Neural cell (in vitro differentiated cells): ENCODE results near the gene SRI.

ENCODE experiments used
- CTCF ChIP-seq: fragments of 450-650 bp; IDR thresholded peaks from 2 replicates; pipeline ENCODE4 v1.5.1; 2014; ENCODE audit warnings: antibody characterized with exemption, mild to moderate bottlenecking, moderate library complexity; ENCODE audit not compliant: poor library complexity, severe bottlenecking
- EZH2 ChIP-seq: fragments of 200-600, 300-800 bp; shearing (Covaris generic), sonication (generic); IDR thresholded peaks from 2 replicates; pipeline ENCODE4 v1.6.1; 2014; ENCODE audit warnings: antibody characterized with exemption, low read length, borderline replicate concordance, mild to moderate bottlenecking; ENCODE audit not compliant: insufficient read depth, poor library complexity, severe bottlenecking
- TF ChIP-seq, protein P1 (sequence below): IDR thresholded peaks from 2 replicates; pipeline ENCODE4 v1.6.1; 2012; ENCODE audit warnings: borderline replicate concordance

GRCh38 chr7:88165697-88166096 lies 54.1 kb downstream of the SRI start:
- TF ChIP-seq CTCF, result no peak
- TF ChIP-seq, protein P1, sequence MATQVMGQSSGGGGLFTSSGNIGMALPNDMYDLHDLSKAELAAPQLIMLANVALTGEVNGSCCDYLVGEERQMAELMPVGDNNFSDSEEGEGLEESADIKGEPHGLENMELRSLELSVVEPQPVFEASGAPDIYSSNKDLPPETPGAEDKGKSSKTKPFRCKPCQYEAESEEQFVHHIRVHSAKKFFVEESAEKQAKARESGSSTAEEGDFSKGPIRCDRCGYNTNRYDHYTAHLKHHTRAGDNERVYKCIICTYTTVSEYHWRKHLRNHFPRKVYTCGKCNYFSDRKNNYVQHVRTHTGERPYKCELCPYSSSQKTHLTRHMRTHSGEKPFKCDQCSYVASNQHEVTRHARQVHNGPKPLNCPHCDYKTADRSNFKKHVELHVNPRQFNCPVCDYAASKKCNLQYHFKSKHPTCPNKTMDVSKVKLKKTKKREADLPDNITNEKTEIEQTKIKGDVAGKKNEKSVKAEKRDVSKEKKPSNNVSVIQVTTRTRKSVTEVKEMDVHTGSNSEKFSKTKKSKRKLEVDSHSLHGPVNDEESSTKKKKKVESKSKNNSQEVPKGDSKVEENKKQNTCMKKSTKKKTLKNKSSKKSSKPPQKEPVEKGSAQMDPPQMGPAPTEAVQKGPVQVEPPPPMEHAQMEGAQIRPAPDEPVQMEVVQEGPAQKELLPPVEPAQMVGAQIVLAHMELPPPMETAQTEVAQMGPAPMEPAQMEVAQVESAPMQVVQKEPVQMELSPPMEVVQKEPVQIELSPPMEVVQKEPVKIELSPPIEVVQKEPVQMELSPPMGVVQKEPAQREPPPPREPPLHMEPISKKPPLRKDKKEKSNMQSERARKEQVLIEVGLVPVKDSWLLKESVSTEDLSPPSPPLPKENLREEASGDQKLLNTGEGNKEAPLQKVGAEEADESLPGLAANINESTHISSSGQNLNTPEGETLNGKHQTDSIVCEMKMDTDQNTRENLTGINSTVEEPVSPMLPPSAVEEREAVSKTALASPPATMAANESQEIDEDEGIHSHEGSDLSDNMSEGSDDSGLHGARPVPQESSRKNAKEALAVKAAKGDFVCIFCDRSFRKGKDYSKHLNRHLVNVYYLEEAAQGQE, result no peak
- TF ChIP-seq EZH2, result no peak
